GM18526 (cell line): ENCODE results near the gene NOCT.

Experiments
- POLR2A ChIP-seq: IDR thresholded peaks from 3 replicates; pipeline ENCODE4 v1.6.1; 2011; ENCODE audit not compliant: insufficient read length; ENCODE audit errors: extremely low read depth

NOCT gene

DNA sequence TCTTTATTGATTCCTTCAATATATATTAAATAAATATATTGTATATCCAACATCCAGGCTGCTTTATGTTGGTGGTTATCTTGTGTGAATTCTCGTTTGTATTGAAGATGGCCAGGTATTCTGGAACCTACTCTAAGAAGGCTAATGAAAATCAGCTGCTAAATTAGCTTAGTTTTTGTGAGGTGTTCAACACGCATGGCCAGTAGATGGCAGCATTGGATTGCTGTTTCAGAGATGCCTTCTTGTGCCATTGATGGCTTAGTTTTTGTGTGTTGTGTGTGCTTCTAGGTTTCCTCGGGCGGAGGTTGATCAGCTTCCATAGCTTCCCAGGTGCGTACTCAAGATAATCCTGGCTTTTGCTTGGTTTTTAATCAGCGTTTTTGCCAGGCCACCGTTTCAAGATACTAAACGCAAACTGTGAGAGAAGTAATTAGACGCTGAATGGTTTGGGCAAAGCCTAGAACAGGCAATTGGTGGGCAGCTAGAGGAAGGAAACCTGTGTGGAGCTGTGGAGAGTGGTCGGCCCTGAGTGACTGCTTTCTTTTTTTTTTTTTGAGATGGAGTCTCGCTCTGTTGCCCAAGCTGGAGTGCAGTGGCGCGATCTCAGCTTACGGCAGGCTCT is 15.1 kb downstream of the NOCT start:
- TF ChIP-seq POLR2A, result no peak

DNA sequence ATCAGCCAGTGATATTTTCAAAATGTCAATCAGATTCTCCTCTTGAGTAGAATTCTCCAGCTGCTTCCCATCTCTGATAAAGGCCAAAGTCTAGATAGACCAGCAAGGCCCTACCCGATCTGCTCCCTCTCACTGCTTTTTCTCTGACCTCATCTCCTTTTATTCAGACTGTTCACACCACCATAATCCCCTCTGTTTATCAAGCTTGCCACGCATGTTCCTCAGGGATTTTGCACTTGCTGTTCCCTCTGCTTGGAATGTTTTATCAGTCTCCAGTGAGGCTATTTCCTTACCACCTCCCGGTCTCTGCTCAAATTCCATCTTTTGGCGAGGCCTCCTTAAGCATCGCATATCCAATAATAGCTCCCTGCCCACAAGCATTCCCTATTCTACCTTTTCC is 20.1 kb downstream of the NOCT start:
- no peak for TF ChIP-seq POLR2A

DNA sequence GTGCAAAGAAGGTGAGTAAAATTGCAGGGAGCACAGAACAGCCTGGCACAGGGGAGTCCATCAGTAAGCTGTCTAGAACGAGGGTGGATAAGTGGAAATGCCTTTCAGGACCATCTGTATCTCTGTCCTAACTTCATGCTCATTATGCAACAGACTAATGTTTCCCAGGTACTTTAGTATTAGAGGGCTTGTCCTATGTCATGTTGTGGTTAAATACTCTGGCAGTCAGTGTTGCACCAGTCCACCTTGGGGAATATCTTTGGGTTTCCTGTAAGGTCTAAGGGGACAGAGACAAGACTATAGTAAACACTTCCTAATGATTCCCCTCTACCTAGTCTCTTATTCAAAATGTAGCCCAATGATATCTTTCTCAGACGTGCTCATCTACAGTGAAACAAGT is 21.3 kb downstream of the NOCT start:
- TF ChIP-seq POLR2A, result no peak

DNA sequence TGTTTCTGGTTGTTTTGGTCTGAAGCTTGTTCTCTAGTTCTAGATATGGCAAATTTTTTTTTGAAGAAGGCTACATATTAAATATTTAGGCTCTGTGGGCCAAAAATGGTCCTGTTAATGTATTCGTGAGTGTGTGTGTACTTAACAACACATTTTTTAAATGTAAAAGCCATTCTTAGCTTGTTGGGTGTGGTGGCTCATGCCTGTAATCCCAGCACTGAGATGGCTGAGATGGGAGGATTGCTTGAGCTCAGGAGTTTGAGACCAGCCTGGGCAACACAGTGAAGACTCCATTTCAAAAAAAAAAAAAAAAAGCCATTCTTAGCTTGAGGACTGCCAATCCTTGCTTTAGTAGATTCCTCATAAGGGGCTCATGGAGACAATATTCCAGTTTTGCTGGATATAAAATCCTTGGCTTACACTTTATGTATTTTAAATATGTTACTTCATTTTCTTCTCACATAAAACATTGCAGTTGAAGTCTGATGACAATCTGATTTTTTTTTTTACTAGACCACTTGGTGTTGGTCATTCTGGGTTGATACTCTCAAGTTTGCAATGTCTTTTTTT is 23.4 kb downstream of the NOCT start:
- TF ChIP-seq POLR2A, result no peak

DNA sequence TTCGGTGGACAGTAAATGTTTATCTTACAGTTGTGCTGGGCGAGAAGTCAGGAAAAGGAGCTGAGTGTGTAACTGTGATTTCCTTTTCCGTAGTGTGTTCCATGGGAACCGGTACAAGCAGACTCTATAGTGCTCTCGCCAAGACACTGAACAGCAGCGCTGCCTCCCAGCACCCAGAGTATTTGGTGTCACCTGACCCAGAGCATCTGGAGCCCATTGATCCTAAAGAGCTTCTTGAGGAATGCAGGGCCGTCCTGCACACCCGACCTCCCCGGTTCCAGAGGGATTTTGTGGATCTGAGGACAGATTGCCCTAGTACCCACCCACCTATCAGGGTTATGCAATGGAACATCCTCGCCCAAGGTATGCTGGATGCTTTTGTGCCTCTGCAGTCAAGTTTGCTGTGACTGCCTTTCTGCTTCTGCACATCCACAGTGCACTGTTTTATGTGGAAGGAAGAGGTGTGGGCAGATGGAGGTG is 27.4 kb downstream of the NOCT start:
- TF ChIP-seq POLR2A, result no peak

DNA sequence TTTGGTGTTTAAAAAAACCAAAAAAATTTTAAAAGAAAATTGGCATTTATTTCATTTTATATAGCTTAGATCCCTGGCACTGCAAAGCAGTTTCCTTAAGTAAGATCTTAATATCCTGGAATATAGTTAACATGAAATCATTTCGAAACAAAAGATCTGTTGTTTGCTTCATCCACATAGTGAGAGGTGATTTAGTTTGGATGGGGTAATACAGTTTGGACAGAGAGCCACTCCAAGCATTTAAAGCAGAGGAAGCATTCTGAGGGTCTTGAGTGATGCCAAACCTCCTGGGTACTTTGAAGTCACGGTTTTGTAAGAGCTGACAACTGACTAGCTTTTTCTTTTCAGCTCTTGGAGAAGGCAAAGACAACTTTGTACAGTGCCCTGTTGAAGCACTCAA is 28.7 kb downstream of the NOCT start:
- TF ChIP-seq POLR2A, result no peak

DNA sequence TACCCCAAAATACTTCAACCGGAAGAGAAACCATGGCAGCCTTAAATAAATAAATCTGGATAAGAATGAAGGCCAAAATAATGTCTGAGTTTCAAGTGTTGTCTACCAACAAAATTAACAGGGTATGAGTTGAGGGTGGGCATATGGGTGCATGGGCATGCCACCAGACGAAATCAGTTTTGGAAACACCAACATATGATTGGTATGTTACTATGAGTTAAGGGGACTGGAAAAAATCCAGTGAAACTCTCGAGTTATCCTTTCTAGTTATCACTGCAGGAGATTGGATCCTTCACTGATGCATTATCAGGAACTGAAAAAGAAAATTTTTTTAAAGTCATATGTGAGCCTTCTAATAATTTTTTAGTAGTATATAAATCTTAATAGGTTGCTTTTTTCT is 32.4 kb downstream of the NOCT start:
- TF ChIP-seq POLR2A, result no peak

DNA sequence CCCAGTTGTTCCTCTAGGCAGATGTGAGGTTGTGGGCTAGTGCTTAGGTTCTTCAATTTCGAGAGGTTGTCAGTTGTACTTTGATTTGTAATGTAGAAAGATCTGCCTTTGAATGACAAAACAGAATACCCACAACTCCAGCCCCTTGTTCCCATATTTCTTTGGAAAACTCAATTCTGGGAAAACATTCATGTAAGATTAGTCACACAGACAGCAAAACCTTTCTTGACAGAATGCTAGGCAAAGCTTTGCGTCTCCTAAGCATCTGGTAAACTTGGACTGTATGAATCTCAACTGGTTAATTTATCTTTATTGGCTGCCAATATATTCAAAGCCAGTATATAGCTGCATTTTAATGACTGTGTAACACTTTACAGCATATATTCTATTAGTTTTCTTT is 34.9 kb downstream of the NOCT start:
- no peak for TF ChIP-seq POLR2A

DNA sequence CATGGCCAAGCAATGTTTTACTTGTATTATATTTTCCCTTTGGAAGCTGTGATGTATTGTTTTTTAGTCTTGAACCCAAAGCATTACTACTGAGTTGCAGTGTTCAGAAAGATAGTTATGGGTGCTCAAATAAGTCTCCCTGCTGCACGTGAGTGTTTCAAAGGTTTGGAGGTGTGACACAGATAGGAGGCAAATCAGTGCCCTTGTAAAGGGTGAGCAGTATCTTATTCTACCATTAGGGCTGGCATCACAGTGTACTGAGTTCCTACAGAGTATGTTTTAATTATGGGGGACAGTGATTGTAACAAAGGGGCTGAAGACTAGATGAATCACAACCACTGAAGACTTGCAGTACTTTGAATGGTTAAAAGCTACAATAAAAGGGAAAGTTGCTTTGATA is 38.3 kb downstream of the NOCT start:
- no peak for TF ChIP-seq POLR2A

DNA sequence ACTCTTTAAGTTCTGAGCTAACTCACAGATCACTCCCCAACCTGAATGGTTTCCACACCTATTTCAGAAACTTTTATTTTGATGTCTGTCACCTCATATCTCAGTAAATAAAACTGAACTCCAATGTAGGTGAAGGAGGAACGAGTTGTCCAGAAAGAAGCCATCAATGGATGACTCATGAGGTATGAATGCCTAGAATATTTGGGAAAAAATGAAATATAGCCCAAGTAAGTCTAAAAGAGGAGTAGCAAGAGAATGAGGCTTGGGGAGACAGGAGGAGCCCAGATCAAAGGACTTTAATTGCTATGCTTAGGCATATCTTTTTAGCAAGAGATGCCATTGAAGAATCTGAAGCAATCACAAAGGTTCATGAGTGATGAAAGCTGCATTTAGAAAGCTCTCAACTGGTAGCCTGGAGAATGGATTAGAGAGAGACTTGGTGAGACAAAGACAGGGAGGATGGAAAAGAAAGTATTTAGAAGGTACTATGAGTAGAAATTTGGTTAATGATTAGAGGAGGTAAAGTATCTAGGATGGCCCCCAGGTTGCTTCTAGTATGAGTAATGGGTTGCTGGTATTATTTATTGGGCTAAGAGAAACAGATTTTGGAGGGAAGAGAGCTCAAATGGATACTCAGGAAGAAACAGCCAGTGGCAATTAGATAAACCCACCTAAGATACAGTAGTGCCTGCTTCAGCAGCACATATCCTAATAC is 39.4 kb downstream of the NOCT start:
- TF ChIP-seq POLR2A, result no peak

DNA sequence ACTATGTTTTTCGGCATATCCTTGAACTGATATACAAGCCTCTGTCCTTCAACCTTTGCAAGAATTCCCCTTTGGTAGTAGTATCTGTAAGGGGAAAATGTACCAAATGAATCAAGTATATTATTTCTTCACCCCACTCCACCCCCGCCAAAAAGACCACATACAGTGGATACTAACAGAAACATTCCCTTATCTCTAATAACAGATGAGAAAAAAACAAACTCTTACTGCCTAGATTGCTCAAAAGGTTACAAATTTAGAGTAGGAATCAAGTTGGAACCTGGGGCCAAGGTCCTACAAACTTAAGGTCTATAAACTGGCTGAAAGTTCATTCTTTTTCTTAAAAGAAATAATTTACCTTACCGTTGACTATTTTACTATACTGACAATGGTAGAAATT is 45.0 kb downstream of the NOCT start:
- no peak for TF ChIP-seq POLR2A

DNA sequence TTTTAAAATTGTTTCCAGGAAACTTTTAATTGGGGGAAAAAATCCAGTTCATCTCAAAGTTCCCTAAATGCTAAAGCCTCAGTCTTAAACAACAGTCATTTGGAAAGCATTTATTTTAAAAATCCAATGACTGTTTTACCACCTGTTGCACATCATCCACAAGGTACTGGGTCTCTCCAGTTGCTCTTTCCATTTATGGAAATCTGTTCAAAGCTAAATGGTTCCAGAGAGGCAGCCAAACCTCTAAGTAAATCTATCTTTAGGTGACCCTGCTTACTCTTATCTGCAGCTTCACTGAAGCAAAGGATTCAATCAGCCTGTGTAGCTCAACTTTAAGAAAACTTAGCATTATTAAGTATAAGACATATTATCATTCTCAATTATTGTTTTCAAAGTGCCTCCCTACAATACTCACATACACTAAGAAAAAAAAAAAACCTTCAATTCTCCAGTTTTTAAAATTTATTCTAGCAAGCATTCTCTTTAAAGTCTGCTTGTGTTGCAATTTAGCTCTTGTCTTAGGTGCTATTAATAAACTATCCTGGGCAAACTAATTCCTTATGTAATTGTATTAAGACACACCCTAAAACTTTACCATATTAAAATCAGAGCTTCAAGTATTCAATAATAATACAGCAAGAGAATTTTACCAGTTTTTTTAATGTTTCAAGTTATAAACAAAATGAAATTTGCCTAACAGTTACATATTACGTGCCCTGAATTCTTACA is 60.6 kb downstream of the NOCT start:
- no peak for TF ChIP-seq POLR2A

DNA sequence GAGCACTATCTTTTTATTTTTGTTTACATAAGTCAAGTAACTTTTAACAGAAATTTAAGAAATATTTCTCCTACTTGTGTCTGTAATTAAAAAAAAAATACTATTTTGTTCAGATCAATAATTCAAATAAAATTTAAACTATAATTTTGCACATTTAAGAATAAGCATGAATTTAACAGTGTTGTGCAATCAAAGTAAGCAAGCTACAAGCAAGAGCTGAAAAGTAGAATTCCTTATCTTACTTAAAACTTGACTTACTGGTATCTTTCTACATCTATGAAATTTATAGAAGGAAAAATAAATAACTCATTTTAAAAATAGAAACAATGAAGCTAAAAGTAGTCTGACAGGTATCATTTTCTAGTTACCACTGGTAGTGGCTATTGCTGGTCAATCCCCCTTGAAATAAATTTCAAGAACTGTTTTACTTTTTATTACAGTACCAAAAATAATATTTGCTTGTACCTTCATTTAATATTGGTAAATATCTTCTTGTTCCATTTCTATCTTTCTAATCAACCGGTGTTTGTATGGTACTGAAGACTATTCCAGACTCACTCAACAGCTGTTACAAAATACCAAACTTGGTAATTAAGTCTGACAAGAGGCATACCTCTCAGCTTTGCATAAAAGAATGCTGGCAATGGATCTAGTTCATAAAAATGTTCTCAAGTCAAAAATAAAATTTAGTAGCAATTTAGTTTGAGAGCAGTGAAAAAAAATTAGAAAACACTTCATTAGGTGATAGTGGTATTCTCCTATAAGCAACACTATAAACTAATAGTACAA is 62.2 kb downstream of the NOCT start:
- no peak for TF ChIP-seq POLR2A

DNA sequence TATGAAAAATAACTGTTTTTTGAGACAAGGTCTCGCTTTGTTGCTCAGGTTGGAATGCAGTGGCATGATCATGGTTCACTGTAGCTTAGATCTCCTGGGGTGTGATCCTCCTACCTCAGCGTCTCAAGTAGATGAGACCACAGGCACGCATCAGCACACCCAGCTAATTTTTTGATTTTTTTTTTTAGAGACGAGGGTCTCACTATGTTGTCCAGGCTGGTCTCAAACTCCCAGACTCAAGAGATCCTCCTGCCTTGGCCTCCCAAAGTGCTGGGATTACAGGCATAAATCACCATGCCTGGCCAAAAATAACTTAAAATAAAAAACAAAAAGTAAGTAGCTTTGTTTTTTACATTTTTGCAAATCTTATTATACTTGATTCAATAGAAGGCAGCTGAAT is 63.3 kb downstream of the NOCT start:
- TF ChIP-seq POLR2A, result no peak
